ENCODE data around the gene TRMT10C.

GRCh38 chr3:101574388-101575112 is 12.9 kb downstream of the TRMT10C start:
- TF ChIP-seq POLR2AphosphoS5 (IDR thresholded peaks at IDR 0.05; ENCODE audit: low read depth, low read length) (no peak), SIN3A (IDR thresholded peaks at IDR 0.05; ENCODE audit: borderline replicate concordance, insufficient read depth, low read length) (no peak), TAF1 (IDR thresholded peaks at IDR 0.05; ENCODE audit: borderline replicate concordance, insufficient read depth, low read length) (no peak)

Measured in PFSK-1 (cell line).